Upper lobe of left lung (tissue), 4 donors: ENCODE measurements around the gene DCLK1.

Experiments
- POLR2AphosphoS5 ChIP-seq, 2 donors: sonication (generic); formaldehyde crosslinking; IDR thresholded peaks; one replicate each; pipeline ENCODE4 v1.5.1; 2017; ENCODE audit warnings: antibody characterized with exemption in 2 of 2
- TF ChIP-seq, protein P1 (sequence below), 6 experiments: fragments of 450-650 bp in 4 of 6; fragments of 200-600 bp in 2 of 6; sonication (generic) in 2 of 6; IDR thresholded peaks; one replicate each; pipeline ENCODE4 v1.5.1; 2016 to 2019; ENCODE audit warnings: antibody characterized with exemption in 6 of 6

DNA sequence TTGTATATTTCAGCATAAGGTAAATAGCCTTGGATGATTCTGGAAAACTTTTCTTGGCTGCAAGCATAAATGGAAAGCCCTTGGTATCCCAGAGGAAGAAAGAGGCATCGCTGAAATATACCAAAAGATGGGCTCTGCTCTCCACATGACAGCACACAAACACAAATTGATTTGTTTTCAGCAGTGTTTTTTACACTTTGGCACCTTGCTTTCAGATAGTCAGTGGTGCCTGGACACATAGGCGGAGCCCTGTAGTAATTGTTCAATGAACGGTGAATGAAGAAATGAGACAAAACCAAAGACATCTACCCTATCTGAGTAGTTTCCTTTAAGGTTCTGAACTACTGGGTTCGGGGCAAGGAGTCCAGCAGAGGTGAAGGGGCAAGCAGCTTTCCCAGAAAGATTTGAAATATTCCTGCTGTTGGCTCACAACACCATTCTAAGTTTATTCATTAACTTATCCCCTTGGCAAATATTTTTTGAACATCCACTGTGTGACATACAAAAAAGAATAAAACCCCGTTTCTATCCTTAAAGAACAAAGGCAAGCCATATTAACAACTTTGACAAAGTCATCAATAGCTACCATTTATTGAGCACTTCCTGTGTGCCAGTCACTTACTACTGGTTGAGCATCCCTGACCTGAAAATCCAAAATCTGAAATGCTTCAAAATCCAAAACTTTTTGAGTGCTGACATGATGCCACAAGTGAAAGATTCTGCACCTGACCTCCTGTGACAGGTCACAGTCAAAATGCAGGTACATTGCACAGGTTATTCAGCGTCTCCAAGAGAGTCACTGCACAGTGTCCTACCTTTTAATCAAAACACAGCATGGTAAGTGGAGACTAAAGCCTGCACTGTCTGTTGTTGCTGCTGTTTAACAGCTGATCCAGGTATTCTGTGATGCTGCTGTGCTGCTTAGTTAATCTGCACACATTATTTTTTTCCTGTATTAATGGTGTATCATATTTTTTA, 238.1 kb downstream of the DCLK1 start:
- no peak for TF ChIP-seq POLR2AphosphoS5 (IDR thresholded peaks at IDR 0.05)
- TF ChIP-seq, protein P1, sequence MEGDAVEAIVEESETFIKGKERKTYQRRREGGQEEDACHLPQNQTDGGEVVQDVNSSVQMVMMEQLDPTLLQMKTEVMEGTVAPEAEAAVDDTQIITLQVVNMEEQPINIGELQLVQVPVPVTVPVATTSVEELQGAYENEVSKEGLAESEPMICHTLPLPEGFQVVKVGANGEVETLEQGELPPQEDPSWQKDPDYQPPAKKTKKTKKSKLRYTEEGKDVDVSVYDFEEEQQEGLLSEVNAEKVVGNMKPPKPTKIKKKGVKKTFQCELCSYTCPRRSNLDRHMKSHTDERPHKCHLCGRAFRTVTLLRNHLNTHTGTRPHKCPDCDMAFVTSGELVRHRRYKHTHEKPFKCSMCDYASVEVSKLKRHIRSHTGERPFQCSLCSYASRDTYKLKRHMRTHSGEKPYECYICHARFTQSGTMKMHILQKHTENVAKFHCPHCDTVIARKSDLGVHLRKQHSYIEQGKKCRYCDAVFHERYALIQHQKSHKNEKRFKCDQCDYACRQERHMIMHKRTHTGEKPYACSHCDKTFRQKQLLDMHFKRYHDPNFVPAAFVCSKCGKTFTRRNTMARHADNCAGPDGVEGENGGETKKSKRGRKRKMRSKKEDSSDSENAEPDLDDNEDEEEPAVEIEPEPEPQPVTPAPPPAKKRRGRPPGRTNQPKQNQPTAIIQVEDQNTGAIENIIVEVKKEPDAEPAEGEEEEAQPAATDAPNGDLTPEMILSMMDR (IDR thresholded peaks at IDR 0.05) = no peak
